ENCODE results near the gene PRG3.

Gene PRG3

DNA sequence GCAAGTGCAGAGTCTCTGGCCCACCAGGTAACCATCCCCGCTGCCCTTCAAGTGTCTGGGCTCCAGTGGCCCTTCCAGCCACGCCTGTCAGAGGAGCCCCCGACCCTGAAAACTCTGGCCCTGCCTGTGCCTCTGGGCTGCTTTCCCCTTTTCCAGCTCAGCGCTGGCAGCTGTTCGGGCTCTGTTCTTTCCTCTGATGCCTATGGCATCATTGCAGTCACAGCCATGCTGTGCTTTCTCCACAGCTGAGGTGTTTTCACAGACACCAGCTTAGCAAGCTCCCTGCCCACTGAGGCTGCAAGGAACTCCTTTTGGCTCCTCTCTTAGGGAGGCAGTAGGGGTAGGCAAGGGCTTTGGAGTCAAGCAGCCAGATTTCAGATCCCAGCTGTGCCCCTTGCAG lies 21.6 kb downstream of the PRG3 start:
- Histone ChIP-seq H3K14ac (ENCODE audit: low read length) (peak overlapping the region; percentile 1), H3K79me1 (ENCODE audit: low read depth, low read length) (no peaks in the 10 kb centered on the region)

DNA sequence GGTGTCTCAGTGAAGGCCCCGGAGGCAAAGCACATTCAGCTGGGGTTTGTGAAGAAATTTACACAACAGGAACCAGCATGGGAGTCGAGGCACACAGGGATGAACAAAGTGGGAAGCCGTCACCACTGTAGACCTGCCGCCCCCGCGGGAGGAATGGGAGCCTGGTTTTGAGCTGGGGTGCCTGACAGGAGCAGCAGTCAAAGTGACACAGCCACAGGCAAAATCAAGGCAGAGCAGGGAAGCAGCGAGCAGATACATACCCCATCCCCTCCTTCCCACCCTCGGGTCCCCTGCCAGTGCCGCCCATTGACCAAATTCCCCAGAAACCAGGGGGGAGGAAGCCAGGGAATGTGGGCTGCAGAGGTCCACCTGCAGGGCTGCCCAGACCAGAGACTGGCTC lies 22.0 kb downstream of the PRG3 start:
- no peak overlapping the region for H3K4ac ChIP-seq (ENCODE audit: low read length)
- H3K9ac ChIP-seq (ENCODE audit: low read depth, low read length, poor library complexity): peak overlapping the region; percentile 68
- H3K9me3 ChIP-seq (replicated peaks in 1 of 2; ENCODE audit: control insufficient read depth in 2 of 2, insufficient read depth in 1 of 2, low read depth in 1 of 2, low read length in 2 of 2): no peaks in the 10 kb centered on the region
- H3K27me3 ChIP-seq (ENCODE audit: control insufficient read depth in 3 of 3, insufficient read depth in 3 of 3, low read depth in 1 of 3, low read length in 3 of 3): peaks cover 0 to 27% (median 0%) of the 10 kb centered on the region in 3 experiments
- no peak overlapping the region for H3K27ac ChIP-seq (replicated peaks; ENCODE audit: low read length)
- H4K8ac ChIP-seq (ENCODE audit: low read depth, low read length): no peak overlapping the region
- H2BK120ac ChIP-seq (ENCODE audit: low read depth, low read length): no peak overlapping the region
- peak overlapping the region; percentile 1 for H3K14ac ChIP-seq (ENCODE audit: low read length)
- no peak overlapping the region for H4K91ac ChIP-seq (ENCODE audit: low read depth, low read length, poor library complexity)
- no peak overlapping the region for H2BK12ac ChIP-seq (ENCODE audit: low read length)
- H3K4me2 ChIP-seq (ENCODE audit: insufficient read depth, low read length, poor library complexity, severe bottlenecking): no peak overlapping the region
- H2AFZ ChIP-seq (ENCODE audit: low read length): peak overlapping the region; percentile 45
- no peak overlapping the region for H3K4me3 ChIP-seq (ENCODE audit: low read length in 2 of 2)
- no peak overlapping the region for H3K18ac ChIP-seq (ENCODE audit: low read length)
- no peak overlapping the region for H2AK5ac ChIP-seq (ENCODE audit: low read depth, low read length)
- H3K36me3 ChIP-seq (replicated peaks in 1 of 2; ENCODE audit: control insufficient read depth in 2 of 2, insufficient read depth in 2 of 2, low read length in 2 of 2): no peaks in the 10 kb centered on the region
- WGBS, 2 donors (ENCODE audit: extremely low coverage in 2 of 2, insufficient read length in 2 of 2, insufficient replicate concordance in 1 of 2): no CpG with 5 or more reads among the region's 9 CpGs
- no peak overlapping the region for H2BK5ac ChIP-seq (ENCODE audit: low read length)
- peak overlapping the region; percentile 51 for H3K23ac ChIP-seq (ENCODE audit: low read depth, low read length, poor library complexity)
- peak overlapping the region; percentile 35 for H2BK15ac ChIP-seq (ENCODE audit: low read length)
- DNase-seq (ENCODE audit: low spot score): no peak
- peaks cover under 1 to 4% of the 10 kb centered on the region in 2 donors for H3K4me1 ChIP-seq (ENCODE audit: control insufficient read depth in 2 of 2, insufficient read depth in 1 of 2, low read depth in 1 of 2, low read length in 2 of 2)
- no peaks in the 10 kb centered on the region for H3K79me1 ChIP-seq (ENCODE audit: low read depth, low read length)

More for the DNA sequence above, 21.6 kb downstream of the PRG3 start:
- H3K18ac ChIP-seq (ENCODE audit: low read length): peak overlapping the region; percentile 11
- no peak overlapping the region for H3K27ac ChIP-seq (replicated peaks; ENCODE audit: low read length)
- H3K27me3 ChIP-seq (ENCODE audit: control insufficient read depth in 3 of 3, insufficient read depth in 3 of 3, low read depth in 1 of 3, low read length in 3 of 3): peaks cover 0 to 28% (median 0%) of the 10 kb centered on the region in 3 experiments
- no peak overlapping the region for H2BK5ac ChIP-seq (ENCODE audit: low read length)
- no peak overlapping the region for H4K8ac ChIP-seq (ENCODE audit: low read depth, low read length)
- no peak overlapping the region for H3K4me3 ChIP-seq (ENCODE audit: low read length in 2 of 2)
- H2BK120ac ChIP-seq (ENCODE audit: low read depth, low read length): no peak overlapping the region
- no peak overlapping the region for H3K9ac ChIP-seq (ENCODE audit: low read depth, low read length, poor library complexity)
- no peaks in the 10 kb centered on the region for H3K9me3 ChIP-seq (replicated peaks in 1 of 2; ENCODE audit: control insufficient read depth in 2 of 2, insufficient read depth in 1 of 2, low read depth in 1 of 2, low read length in 2 of 2)
- H2AK5ac ChIP-seq (ENCODE audit: low read depth, low read length): no peak overlapping the region
- H3K4me1 ChIP-seq (ENCODE audit: control insufficient read depth in 2 of 2, insufficient read depth in 1 of 2, low read depth in 1 of 2, low read length in 2 of 2): peaks cover 0 to 2% of the 10 kb centered on the region in 2 donors
- no peak overlapping the region for H2BK12ac ChIP-seq (ENCODE audit: low read length)
- H4K91ac ChIP-seq (ENCODE audit: low read depth, low read length, poor library complexity): no peak overlapping the region
- no peaks in the 10 kb centered on the region for H3K36me3 ChIP-seq (replicated peaks in 1 of 2; ENCODE audit: control insufficient read depth in 2 of 2, insufficient read depth in 2 of 2, low read length in 2 of 2)
- no peak overlapping the region for H2AFZ ChIP-seq (ENCODE audit: low read length)
- no peak for DNase-seq (ENCODE audit: low spot score)
- H2BK15ac ChIP-seq (ENCODE audit: low read length): peak overlapping the region; percentile 35
- no CpG with 5 or more reads among the region's 5 CpGs for WGBS, 2 donors (ENCODE audit: extremely low coverage in 2 of 2, insufficient read length in 2 of 2, insufficient replicate concordance in 1 of 2)
- H3K4ac ChIP-seq (ENCODE audit: low read length): no peak overlapping the region
- H3K23ac ChIP-seq (ENCODE audit: low read depth, low read length, poor library complexity): peak overlapping the region; percentile 51
- H3K4me2 ChIP-seq (ENCODE audit: insufficient read depth, low read length, poor library complexity, severe bottlenecking): no peak overlapping the region

DNA sequence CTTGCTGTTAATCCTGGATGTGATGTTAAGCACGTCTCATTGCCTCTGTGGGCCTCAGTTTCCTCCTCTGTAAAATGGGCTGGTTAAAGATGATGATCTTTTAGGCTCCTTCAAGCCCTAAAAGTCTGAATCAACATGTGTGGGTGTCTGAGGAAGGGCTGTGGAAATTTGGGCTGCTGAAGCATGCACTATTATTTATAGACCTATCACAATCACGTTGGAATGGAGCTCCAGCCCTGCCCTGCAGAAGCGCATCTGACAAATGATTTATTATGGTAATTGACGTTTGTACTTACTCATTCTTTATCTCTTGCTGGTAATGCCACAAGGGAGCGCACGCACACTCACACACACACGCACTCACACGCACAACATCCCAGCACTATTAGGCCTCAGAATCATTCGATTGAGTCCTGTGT lies 22.4 kb downstream of the PRG3 start:
- Histone ChIP-seq H3K4me2 (ENCODE audit: insufficient read depth, low read length, poor library complexity, severe bottlenecking) (no peak overlapping the region), H3K27ac (replicated peaks; ENCODE audit: low read length) (no peak overlapping the region), H3K4me1 (ENCODE audit: control insufficient read depth in 2 of 2, insufficient read depth in 1 of 2, low read depth in 1 of 2, low read length in 2 of 2) (peaks cover 3 to 6% of the 10 kb centered on the region in 2 donors), H2BK120ac (ENCODE audit: low read depth, low read length) (no peak overlapping the region), H3K14ac (ENCODE audit: low read length) (no peak overlapping the region), H4K8ac (ENCODE audit: low read depth, low read length) (no peak overlapping the region), H3K18ac (ENCODE audit: low read length) (no peak overlapping the region), H3K27me3 (ENCODE audit: control insufficient read depth in 3 of 3, insufficient read depth in 3 of 3, low read depth in 1 of 3, low read length in 3 of 3) (peaks cover 0 to 26% (median 0%) of the 10 kb centered on the region in 3 experiments), H3K36me3 (replicated peaks in 1 of 2; ENCODE audit: control insufficient read depth in 2 of 2, insufficient read depth in 2 of 2, low read length in 2 of 2) (no peaks in the 10 kb centered on the region), H2BK15ac (ENCODE audit: low read length) (peak overlapping the region; percentile 35), H2AFZ (ENCODE audit: low read length) (peak overlapping the region; percentile 45), H4K91ac (ENCODE audit: low read depth, low read length, poor library complexity) (no peak overlapping the region), H2BK12ac (ENCODE audit: low read length) (no peak overlapping the region), H2AK5ac (ENCODE audit: low read depth, low read length) (no peak overlapping the region), H3K79me1 (ENCODE audit: low read depth, low read length) (no peaks in the 10 kb centered on the region), H2BK5ac (ENCODE audit: low read length) (no peak overlapping the region), H3K9ac (ENCODE audit: low read depth, low read length, poor library complexity) (no peak overlapping the region), H3K9me3 (replicated peaks in 1 of 2; ENCODE audit: control insufficient read depth in 2 of 2, insufficient read depth in 1 of 2, low read depth in 1 of 2, low read length in 2 of 2) (no peaks in the 10 kb centered on the region), H3K4me3 (ENCODE audit: low read length in 2 of 2) (no peak overlapping the region), H3K23ac (ENCODE audit: low read depth, low read length, poor library complexity) (no peak overlapping the region), H3K4ac (ENCODE audit: low read length) (no peak overlapping the region)
- no CpG with 5 or more reads among the region's 9 CpGs for WGBS, 2 donors (ENCODE audit: extremely low coverage in 2 of 2, insufficient read length in 2 of 2, insufficient replicate concordance in 1 of 2)
- DNase-seq (ENCODE audit: low spot score): no peak

DNA sequence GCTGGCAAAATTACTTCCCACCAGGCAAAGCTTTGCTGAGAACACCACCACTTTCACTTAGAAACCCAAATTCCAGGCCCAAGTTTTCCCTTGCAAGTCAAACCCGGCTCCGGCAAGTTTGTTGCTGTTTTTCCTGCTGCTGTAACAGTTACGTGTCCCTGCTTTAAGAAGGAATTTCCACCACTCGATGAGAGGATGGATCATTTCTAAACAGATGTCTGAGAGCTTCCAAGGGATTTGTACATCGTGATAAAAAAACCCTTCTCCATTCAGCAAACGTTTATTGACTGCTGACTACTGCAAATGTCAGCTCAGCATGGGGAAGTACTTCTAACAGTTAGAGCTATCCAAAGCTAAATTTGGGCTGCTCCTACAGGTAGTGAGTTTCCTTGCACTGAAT lies 23.1 kb downstream of the PRG3 start:
- Histone ChIP-seq H3K18ac (ENCODE audit: low read length) (no peak overlapping the region), H3K4ac (ENCODE audit: low read length) (no peak overlapping the region), H2AFZ (ENCODE audit: low read length) (no peak overlapping the region), H2BK5ac (ENCODE audit: low read length) (no peak overlapping the region), H3K27me3 (ENCODE audit: control insufficient read depth in 3 of 3, insufficient read depth in 3 of 3, low read depth in 1 of 3, low read length in 3 of 3) (peaks cover 0 to 26% (median 0%) of the 10 kb centered on the region in 3 experiments), H3K4me1 (ENCODE audit: control insufficient read depth in 2 of 2, insufficient read depth in 1 of 2, low read depth in 1 of 2, low read length in 2 of 2) (peaks cover 8 to 11% of the 10 kb centered on the region in 2 donors), H3K9ac (ENCODE audit: low read depth, low read length, poor library complexity) (no peak overlapping the region), H3K36me3 (replicated peaks in 1 of 2; ENCODE audit: control insufficient read depth in 2 of 2, insufficient read depth in 2 of 2, low read length in 2 of 2) (no peaks in the 10 kb centered on the region), H2BK15ac (ENCODE audit: low read length) (no peak overlapping the region), H3K14ac (ENCODE audit: low read length) (no peak overlapping the region), H3K27ac (replicated peaks; ENCODE audit: low read length) (no peak overlapping the region), H3K79me1 (ENCODE audit: low read depth, low read length) (no peaks in the 10 kb centered on the region), H4K8ac (ENCODE audit: low read depth, low read length) (no peak overlapping the region), H2AK5ac (ENCODE audit: low read depth, low read length) (no peak overlapping the region), H4K91ac (ENCODE audit: low read depth, low read length, poor library complexity) (no peak overlapping the region), H3K9me3 (replicated peaks in 1 of 2; ENCODE audit: control insufficient read depth in 2 of 2, insufficient read depth in 1 of 2, low read depth in 1 of 2, low read length in 2 of 2) (no peaks in the 10 kb centered on the region), H2BK12ac (ENCODE audit: low read length) (no peak overlapping the region), H3K23ac (ENCODE audit: low read depth, low read length, poor library complexity) (no peak overlapping the region), H3K4me2 (ENCODE audit: insufficient read depth, low read length, poor library complexity, severe bottlenecking) (no peak overlapping the region), H2BK120ac (ENCODE audit: low read depth, low read length) (no peak overlapping the region), H3K4me3 (ENCODE audit: low read length in 2 of 2) (no peak overlapping the region)
- no CpG with 5 or more reads among the region's 6 CpGs for WGBS, 2 donors (ENCODE audit: extremely low coverage in 2 of 2, insufficient read length in 2 of 2, insufficient replicate concordance in 1 of 2)
- no peak for DNase-seq (ENCODE audit: low spot score)
